Measurements from ENCODE around the gene CSRP2.

Gene CSRP2

DNA sequence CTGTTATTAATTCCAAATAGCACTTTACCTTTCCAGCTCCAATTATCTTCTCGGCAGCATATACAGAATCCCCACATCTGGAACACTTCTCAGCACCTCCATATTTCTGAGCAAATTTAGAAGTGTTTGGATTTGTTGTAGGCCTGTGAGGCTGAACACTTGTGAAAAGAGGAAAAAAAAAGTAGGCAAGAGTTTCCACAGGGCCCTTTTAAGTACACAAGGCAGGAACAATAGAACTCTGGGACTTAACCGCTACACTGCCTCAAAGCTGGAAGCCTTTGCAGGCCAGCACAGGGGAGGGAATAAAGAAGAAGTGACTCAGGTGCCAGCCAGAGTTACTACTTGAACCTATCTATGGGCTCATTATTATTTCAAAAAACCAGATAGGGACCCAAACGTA, 18.6 kb downstream of the CSRP2 start:
- no peak for TF ChIP-seq ZFX (IDR thresholded peaks at IDR 0.05)
- TF ChIP-seq, protein P1, sequence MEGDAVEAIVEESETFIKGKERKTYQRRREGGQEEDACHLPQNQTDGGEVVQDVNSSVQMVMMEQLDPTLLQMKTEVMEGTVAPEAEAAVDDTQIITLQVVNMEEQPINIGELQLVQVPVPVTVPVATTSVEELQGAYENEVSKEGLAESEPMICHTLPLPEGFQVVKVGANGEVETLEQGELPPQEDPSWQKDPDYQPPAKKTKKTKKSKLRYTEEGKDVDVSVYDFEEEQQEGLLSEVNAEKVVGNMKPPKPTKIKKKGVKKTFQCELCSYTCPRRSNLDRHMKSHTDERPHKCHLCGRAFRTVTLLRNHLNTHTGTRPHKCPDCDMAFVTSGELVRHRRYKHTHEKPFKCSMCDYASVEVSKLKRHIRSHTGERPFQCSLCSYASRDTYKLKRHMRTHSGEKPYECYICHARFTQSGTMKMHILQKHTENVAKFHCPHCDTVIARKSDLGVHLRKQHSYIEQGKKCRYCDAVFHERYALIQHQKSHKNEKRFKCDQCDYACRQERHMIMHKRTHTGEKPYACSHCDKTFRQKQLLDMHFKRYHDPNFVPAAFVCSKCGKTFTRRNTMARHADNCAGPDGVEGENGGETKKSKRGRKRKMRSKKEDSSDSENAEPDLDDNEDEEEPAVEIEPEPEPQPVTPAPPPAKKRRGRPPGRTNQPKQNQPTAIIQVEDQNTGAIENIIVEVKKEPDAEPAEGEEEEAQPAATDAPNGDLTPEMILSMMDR (conservative IDR thresholded peaks at IDR 0.05): no peak
- H3K27ac ChIP-seq: no peak overlapping the region

DNA sequence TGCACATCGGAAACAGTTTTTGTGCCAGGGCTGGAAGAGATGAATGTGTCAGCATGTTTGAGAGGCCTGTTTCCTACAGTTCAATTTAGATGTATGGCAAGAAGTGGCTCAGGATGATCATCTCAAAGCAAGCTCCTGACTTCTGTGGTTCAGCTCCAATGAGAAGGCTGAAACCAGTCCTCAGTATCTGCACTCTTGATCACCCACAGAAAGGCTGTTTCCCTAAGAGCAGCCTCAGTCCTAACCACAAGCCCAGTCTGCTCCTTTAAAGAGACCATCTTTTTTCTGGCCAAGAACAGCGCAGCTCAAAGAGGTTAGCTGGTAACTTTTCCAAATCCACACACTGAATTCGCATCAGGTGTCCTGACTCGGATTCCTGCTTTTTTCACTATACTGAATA, 19.2 kb downstream of the CSRP2 start:
- TF ChIP-seq ZFX (IDR thresholded peaks at IDR 0.05): no peak
- TF ChIP-seq, protein P1 (conservative IDR thresholded peaks at IDR 0.05): no peak
- H3K27ac ChIP-seq: no peak overlapping the region

DNA sequence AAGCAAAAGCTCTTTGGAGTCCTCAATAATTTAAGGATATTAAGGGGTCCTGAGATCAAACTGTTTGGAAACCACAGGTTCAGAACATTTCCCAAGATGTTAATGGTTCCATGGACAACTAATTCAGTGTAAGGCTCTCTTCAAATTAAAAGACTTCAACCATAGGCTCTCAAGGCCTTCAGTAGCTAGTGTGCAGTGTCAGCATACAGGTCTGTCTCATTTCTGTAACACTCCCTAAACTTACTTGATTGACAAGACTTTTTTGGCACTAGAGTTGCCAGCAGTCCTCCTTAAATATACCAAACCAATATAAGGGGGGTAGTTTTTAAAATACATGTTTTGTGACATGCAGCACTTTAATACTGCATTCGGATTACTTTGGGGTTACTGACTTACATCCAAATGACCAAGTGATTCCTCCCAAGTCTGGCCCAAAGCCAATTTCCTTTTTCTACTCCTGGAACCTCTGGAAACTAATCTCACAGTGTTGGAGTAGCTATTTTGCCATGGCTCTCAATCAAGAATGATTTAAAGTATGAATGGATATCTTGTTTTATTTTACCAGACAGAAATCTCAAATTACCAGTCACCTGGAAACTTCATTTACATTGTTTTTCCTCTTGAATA, 22.7 kb downstream of the CSRP2 start:
- H3K27ac ChIP-seq: no peak overlapping the region
- no peak for TF ChIP-seq ZFX (IDR thresholded peaks at IDR 0.05)
- TF ChIP-seq, protein P1 (conservative IDR thresholded peaks at IDR 0.05): no peak

DNA sequence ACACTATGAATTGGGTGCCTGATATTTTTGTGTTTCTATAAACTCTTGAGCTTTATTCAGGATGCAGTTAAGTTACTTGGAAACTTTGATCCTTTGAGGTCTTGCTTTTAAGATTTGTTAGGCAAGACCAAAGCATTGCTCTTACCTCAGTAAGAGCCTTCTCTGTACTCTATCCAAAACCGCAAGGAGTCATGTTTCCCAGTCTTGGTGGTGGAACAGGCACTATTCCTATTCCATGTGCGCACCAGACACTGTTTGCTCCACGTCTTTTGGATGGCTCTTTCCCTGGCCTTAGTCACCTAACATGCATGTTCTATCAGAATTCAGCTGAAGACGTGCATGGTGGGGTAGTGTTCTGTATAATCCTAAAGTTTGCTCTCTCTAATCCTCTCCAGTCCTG, 23.5 kb downstream of the CSRP2 start:
- TF ChIP-seq, protein P1 (conservative IDR thresholded peaks at IDR 0.05): no peak
- no peak for TF ChIP-seq ZFX (IDR thresholded peaks at IDR 0.05)
- H3K27ac ChIP-seq: no peak overlapping the region

DNA sequence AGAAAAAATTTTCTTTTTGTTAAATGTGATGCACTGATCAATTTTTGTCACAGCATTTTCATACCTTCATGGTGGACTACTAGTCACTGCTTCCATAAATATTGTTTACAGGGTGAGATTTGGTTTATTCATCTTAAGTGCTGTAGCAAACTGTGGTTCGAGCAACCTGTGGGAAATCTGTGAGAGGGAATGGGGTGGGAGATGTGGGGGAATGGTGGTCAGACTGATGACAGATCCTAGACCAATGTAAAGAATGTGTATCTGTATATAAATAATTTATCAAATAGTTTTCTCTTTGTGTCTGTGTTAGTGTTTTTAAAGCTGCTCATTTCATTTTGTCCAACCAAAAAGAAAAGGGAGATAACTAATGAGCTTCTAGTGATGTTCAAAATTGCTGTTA, 26.7 kb downstream of the CSRP2 start:
- TF ChIP-seq, protein P1 (conservative IDR thresholded peaks at IDR 0.05): no peak
- no peak for TF ChIP-seq ZFX (IDR thresholded peaks at IDR 0.05)
- H3K27ac ChIP-seq: no peak overlapping the region

DNA sequence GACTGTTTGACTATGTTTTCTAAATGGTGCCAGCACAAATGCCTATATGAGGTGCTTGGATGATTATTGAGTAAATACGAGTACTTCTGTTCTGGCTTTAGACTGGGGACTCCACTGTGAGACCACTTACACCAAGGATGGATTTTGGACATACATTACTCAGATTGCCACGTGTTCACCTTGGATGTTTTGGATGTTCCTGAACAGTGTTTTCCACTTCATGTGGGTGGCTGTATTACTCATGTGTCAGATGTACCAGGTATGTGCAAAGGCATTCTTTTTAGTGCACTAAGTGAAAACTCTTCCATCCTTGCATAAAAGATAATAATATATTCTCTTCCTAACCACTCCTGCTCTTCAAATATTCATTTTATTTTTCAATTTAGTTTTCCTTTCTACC, 30.7 kb downstream of the CSRP2 start:
- H3K27ac ChIP-seq: no peak overlapping the region
- TF ChIP-seq, protein P1 (conservative IDR thresholded peaks at IDR 0.05): no peak
- no peak for TF ChIP-seq ZFX (IDR thresholded peaks at IDR 0.05)

DNA sequence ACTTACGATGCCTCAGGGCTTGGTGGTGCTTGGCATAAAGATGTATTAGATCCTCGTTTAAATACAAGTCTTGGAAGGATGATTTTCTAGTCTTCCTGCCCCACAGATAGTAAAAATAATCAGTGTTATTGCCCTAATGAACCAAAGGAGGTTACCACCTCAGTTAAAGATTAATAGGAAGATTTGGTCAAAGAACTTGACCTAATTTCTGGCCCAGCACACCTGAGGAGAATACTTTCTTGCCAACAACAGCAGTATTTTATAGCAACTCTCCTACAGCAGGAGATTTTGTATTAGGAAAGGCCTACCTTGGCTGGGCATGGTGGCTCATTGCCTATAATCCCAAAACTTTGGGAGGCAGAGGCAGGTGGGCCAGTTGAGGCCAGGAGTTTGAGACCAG, 31.6 kb downstream of the CSRP2 start:
- no peak for TF ChIP-seq ZFX (IDR thresholded peaks at IDR 0.05)
- TF ChIP-seq, protein P1 (conservative IDR thresholded peaks at IDR 0.05): no peak

More for the DNA sequence above, 31.6 kb downstream of the CSRP2 start:
- no peak overlapping the region for H3K27ac ChIP-seq
